ENCODE results near the gene TARBP1. TPM values are rescaled to one million over a fixed set of nuclear protein-coding genes. Genes with fewer than 3 reads are reported as not detected.
"Not testable (repeated sequence)": the region's sequence is repeated elsewhere in the genome, so short reads cannot be mapped to it uniquely, and the experiment has no call there.

Gene TARBP1
- total RNA-seq, 1 donor from 2014 or later, result 22.0 TPM

DNA sequence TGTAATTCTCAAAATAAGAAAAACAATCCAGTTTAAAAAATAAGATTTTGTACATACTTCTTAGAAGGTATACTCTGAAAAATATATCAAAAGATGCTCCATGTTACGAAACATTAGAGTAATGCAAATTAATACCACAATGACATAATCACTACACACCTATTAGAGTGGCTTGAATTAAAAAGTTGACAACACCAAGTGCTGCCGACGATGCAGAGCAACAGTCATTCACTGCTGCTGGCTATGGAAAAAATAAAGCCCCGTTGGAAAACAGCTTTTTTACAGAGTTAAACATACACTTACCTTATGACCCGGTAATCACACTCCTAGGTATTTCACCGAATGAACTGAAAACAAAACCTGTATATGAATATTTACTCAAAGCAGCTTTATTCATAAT is 90.9 kb downstream of the TARBP1 start:
- DNase-seq (ENCODE audit: low spot score), result no peak

DNA sequence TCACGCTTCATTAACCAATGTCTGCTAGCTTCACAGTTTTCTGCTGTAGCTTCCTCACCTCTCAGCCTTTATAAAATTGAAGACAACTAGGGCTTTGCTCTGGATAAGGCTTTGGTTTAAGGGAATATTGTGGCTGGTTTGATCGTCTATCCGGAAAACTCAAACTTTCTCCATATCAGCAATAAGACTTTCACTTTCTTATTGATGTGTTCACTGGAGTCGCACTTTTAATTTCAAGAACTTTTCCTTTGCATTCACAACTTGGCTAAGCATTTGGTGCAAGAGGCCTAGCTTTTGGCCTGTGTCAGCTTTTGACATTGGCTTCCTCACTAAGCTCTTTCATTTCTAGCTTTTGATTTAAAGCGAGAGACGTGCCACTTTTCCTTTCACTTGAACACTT is 92.9 kb downstream of the TARBP1 start:
- no peak for DNase-seq (ENCODE audit: low spot score)

DNA sequence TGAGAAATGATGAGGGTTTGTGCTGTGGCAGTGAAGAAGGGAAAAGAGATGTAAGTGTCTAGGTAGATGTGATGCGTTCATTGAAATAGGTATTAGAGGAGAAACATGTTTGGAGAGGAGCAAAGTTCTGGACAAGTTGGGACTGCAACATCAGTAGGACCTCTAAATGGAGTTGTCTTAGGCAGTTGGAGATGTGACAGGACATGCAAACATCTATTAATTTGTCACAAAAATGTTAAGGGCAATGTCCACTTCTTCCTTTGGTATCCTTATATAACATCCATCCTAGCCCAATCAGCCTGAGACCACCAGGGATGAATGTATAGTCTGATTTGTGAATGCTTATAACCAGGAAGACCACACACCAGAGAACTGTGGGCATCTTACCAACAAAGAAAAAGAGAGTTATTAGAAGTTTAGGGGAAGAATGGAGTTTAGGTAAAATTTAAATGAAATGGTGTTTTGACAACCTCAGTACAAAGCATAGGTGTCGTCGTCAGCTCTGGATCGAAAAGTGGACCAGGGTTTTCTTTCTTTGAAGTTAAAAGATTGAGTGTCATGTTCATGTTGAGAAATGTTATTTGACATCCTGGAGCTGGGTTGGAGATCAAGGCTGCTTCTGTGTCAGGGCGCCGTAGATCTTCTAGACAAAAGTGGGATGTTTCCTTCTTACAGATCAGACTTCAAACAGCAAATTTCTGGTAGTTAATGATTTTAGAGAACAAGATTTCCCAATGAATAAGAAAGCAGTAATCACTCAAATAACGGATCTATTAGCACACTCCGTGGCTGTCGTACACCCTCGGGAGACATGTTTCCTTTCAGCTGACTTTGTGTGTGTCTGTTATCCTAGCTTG is 97.1 kb downstream of the TARBP1 start:
- DNase-seq (ENCODE audit: low spot score), result no peak

DNA sequence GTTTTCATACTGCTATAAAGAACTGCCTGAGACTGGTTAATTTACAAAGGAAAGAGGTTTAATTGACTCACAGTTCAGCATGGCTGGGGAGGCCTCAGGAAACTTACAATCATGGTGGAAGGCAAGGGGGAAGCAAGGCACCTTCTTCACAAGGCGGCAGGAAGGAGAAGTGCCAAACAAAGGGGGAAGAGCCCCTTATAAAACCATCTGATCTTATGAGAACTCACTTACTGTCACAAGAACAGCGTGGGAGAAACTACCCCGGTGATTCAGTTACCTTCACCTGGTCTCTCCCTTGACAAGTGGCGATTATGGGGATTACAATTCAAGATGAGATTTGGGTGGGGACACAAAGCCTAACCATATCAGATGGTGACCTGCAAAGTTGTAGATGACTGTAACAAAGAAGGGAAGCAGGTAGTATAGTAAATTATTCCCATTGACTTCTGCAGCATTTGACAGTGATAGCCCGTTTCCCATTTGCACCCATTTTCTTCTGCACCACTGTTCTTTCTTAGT is 99.3 kb downstream of the TARBP1 start:
- DNase-seq (ENCODE audit: low spot score), result not testable (repeated sequence)

DNA sequence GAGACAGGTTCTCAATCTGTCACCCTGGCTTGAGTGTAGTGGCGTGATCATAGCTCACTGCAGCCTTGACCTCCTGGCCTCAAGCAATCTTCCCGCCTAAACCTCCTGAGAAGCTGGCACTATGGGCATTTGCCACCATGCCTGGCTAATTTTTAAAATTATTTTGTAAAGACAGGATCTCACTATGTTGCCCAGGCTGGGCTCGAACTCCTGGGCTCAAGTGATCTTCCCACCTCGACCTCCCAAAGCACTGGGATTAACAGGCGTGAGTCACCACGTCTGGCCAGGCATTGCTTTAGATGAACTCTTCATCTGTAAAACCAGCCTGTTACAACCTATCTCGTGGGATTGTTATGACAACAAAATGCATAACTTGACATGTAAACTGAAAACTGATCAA is 103.3 kb downstream of the TARBP1 start:
- no peak for DNase-seq (ENCODE audit: low spot score)

DNA sequence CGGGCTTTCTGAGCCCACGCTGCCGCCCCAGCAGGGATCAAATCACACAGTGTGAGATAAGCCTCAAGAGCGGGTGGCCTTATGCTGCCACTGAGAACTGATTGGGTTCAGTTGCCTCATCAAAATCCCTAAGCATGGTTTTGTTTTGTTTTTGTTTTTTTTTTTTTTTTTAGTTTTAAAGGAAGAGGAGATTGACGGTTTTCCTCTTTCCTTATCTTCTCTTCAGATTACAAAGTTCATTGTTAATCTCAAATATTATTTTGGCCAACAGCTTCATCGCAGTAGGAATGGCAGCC is 105.1 kb downstream of the TARBP1 start:
- DNase-seq (ENCODE audit: low spot score), result no peak

DNA sequence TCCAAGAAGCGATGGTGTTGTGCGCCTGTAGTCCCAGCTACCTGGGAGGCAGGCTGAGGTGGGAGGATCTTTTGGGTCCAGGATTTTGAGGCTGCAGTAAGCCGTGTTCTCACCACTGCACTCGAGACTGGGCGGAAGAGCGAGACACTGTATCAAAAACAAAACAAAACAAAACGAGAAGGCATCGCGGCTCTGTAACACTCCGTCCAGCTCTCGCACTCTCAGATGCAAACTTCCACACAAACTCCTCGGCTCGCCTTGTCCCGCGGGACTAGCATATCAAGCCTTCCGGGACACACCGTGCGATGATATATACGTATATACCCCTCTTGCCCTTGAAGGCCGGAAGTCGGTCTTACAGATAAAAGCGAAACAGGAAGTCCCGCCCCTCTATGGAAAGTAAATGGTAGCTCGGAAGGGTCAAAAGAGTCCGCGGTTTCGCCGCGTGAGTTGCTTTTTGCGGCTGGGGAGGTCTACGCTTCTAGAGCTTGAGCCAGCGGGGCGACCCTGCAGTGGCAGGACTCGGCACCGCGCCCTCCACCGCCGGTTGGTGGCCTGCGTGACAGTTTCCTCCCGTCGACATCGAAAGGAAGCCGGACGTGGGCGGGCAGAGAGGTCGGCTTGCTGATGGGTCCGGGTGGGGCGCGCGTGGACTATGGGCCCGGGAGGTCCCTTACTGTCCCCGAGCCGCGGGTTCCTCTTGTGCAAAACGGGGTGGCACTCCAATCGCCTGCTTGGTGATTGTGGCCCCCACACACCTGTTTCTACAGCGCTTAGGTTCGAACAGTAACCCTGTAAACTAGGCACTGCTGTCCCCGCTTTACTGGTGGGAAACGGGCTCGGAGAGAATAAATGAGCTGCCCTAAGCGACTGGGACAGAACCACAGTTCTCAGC is 105.7 kb downstream of the TARBP1 start, which contains the start of gene COA6:
Gene COA6, plus strand, starts transcription at position 393 of the 895 bp plus-strand sequence. Its CDS starts 11 bp downstream, at position 404.
- DNase-seq (ENCODE audit: low spot score), result peak; percentile 92

DNA sequence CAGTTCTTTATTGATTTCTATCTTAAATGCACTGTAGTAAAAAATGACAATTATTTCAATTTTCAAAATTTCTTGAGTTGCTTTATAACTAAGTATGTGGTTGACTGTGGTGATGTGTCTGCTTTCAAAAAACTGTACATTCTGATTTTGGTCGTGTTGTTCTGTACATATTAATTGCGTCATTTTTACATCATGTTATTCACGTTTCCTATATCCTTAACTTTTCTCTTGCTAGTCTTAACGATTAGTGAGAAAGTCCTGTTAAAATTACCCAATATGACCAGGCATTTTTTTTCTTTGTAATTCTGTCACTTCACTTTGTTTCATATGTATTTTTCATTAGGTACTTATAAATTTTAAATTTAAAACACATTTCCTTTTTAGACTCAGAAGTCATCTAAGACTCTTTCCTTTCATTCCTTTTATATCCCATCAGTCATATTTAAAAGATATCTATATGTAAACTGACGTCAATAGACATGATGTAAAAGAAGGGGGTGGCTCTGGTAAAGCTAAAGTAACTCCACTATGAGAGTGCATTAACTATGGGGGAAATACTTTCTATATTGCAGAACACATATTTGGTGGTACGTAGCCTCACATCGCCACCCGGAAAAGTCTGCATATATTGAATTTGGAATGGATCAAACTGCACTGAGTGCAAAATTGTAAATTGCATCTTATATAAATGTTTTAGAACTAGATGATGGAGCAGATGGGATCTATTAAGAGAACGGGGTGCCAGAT is 106.8 kb downstream of the TARBP1 start:
- DNase-seq (ENCODE audit: low spot score), result no peak

DNA sequence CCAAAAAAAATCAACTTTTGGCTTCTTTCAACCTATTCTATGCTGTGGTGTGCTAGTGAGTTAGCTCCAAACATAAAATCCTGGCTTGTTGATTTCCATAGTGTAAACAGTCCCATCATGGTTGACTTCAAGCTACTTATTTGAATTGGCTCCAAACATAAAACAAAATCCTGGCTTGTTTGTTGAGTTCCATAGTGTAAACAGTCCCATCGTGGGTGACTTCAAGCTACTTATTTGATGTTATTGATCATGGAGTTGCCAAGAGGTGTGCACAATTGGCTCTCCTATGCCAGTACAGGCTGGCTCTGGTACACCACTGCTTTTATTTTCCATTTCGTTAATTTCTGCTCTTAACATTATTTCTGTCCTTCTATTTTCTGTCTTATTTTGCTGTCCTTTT is 107.6 kb downstream of the TARBP1 start:
- no peak for DNase-seq (ENCODE audit: low spot score)

DNA sequence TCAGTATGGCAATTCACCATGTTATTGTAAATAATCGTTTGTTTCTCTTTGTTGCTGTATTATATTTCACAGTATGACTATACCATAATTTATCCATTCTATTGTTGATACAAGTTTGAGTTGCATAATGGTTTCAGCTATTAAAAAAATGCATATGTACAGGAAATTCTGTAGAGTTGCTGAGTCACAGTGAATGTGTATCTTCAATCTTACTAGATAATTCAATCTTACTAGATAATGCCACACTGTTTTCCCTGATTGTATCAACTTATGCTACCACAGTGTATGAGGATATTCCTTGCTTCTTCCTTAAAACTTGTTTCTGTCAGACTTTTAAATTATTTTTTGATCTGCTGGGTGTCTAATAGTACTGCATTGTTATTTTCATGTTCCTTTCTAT is 109.2 kb downstream of the TARBP1 start:
- DNase-seq (ENCODE audit: low spot score), result no peak

DNA sequence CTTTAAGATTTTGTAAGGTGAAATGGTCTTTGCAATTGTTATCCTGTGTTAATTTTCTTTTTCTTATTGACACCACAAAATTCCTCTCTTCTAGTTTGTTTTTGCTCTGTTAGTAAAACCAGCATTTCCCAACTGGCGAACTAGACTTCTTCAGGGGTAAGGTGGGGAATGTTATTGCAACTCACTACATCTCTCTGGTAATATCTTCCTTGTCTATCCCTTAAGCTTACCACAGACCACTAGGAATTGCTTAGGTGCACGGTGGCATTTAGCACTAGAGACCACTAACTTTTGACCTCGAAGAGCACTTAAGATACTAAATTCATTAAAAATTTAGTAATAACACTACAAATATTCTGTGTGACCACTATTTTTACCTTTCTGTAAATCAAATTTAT is 109.9 kb downstream of the TARBP1 start:
- no peak for DNase-seq (ENCODE audit: low spot score)

DNA sequence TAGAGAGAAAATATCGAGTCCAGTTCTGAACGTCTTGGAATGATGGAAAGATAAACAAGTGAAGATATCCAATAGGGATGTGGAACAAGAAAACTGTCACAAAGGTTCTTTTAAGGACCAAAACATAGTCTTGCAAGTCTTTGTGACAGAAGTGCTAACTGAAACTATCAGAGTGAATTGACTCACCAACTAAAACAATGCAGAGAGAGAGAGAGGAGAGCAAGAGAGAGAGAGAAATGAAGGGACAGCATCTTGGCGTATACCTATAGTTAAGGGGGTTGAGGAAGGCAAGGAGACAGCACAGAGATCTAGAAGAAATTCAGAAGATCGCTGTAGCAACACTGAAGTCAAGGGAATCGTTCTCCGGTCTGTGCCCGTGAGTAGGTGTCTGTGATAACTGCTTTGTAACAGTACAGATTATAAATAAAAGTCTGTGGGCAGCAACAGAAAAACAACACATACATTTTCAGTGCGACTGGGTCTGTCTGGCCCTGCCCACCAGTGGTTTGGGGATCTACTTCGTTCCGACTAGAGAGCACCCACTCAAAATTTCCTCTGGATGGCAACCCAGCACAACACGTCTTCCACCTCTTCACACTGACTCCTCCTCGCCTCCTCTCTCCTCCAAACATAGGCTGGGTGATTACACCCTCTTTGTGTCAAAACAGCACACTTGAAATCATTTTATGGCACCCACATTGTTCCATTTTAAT is 110.5 kb downstream of the TARBP1 start:
- no peak for DNase-seq (ENCODE audit: low spot score)

DNA sequence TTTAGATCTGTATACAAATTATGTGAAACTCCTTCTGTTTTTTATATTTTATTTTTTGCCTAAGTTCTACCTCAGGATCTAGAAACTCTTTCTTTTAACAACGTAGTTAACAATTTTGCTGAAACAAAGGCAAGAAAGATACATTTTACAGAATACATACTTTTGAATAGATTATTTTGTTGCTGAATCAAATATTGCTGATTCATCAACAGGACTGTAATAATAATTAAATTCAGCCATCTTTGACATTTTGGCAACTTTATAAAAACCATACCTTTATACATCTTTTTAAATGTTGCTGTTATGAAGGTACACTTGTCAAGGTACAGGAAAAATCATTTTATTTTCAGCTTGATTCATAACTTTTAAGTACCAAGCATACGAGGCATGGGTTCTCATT is 116.4 kb downstream of the TARBP1 start:
- DNase-seq (ENCODE audit: low spot score), result no peak

DNA sequence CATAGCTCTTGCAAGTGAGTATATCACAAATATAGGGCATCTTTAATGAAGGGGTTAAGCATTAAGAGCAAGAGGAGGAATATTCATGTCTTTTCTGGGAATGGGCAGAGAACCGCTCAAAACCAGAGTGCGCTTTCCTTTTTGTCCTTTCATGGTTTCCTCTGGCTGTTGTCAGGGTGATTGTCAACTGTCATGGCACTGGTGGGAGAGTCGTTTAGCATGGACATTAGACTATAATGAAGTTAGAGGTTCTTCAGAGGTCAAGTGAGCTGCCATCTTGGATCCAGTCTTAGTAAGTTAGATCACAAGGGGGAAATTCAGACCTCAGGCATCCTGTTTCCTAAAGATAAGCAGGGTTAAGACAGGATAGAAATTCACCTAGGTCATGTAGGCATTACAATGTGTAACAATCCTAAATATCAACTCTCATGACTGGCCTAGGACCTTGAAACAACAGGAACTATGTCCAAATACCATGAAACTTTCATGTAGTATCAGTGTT is 117.8 kb downstream of the TARBP1 start:
- no peak for DNase-seq (ENCODE audit: low spot score)

DNA sequence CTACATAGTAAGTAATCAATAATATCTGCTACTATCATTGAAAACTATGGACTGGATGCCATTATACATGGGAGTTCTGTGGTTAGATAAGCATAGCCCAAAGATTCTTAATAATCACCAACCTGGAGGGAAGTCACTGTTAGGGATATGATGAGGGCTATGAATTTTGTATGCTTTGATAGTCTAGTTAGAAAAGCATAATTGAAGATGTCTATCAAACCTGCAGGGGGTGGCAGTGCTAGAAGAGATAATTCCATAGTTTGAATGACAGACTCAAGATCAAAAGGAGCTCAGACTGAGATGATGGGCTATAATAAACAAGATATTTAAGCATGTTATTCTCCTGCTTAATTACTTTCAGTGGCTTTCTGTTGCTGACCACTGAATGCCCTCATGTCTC is 121.1 kb downstream of the TARBP1 start:
- no peak for DNase-seq (ENCODE audit: low spot score)

DNA sequence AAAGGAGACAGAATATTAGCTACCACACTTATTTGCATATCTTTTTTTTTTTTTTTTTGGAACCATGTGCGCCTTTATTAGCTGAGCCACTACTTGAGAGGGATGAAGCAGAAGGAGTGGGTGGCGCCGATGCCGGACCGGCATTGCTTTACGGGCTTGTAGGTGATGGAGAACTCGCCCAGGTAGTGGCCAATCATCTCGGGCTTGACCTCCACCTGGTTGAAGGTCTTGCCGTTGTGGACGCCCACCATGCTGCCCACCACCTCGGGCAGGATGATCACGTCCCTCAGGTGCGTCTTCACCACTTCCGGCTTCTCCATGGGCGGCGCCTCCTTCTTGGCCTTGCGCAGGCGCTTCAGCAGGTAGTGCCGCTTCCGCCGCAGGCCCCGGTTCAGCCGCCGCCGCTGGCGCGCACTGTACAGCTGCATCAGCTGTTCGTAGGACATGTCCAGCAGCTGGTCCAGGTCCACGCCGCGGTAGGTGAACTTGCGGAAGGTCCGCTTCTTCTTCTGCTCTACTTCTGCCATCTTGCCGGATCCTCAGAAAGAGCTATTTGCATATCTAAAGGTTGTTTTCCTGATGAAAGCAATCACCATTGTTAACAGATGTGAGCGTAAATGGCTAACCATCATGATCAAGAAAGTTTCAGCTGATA is 122.2 kb downstream of the TARBP1 start:
- peak; percentile 49 for DNase-seq (ENCODE audit: low spot score)

DNA sequence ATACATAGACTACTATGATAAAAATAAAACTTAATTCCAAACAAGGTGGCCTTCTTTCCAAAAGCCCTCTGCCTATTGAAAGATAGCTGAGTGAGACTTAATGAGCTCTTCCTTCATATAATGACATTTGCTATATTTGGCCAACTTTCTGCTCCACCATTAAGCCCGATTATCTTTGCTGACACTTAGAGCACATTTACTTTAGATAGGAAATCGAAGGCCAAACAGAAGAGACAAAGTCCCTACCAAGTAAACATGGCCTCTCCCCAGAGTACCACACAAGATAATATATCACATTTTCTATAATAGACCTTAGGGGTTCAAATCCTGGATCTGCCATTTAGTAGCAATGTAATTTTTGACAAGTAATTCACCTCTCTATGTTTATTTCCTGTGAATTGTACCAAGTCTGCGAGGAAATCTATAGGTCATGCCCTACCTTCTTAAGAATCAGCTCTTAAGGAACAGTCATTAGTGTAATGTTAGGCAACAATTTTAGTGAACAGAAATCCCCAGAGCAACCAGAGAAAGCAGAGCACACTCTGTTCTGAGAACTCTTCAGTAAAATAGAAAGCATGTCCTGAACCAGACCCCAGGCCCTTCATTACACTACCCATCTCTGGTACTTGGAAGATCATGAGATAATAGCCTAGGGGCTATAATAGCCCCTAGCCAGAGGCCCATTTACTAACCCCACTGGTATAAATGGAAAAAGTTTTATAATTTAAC is 123.0 kb downstream of the TARBP1 start:
- DNase-seq (ENCODE audit: low spot score), result no peak

DNA sequence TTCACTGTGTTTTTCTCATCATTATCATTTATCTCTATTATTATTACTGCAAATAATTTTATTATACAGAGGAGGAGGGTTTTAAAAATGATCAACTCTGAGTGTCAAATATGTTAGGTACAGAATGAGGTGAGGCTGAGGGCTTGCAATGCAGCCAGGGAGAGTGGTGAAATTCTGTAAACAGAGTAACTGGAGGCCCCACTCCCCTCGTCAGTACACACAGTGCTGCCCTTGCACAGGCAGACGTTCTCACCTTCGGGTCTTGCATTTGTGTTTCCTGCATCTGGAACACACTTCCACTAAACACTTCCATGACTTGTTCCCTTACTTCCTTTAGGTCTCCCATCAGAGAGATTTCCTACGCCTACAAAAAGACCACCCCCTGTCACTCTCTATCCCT is 130.0 kb downstream of the TARBP1 start:
- DNase-seq (ENCODE audit: low spot score), result no peak

DNA sequence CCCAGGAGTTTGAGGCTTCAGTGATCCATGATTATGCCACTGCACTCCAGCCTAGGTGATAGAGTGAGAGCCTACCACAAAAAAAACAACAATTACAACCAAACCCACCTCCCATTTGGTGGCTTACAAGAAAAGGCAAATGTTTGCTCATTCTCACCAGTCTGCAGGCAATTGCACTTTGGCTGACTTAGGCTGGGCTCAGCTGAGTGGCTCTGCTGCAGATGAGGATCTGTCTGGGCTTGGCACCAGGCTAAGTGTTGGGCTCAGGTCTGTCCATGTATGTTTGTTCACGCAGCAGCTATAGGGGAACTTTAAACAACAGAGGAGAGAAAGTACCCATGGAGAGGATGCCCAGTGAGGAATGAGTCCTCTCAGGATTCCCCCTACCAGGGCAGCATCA is 133.7 kb downstream of the TARBP1 start:
- no peak for DNase-seq (ENCODE audit: low spot score)

DNA sequence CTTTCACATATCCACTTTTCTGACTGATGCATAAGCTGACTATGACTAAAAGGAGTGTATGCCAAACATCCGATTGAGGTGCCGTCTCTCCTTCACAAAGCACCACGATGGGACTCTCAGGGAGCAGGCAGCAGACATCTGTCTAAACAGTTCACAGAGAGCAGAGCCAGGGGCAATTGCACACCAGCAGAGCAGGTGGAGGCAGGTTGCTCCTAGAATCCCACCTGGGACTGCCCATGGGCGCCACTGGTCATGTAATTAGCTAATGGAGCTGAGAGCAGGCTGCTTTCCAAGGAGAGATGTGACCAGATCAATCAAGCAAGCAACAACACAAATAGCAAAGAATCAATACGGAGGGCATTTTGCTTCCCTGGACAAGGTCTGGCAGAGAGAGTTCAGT is 136.2 kb downstream of the TARBP1 start:
- DNase-seq (ENCODE audit: low spot score), result no peak

Measured in mucosa of gallbladder (tissue), 1 donor.